Ishikawa (cell line): Measurements from ENCODE around the gene SMYD4.

ENCODE experiments used
- CEBPB ChIP-seq: IDR thresholded peaks from 2 replicates; pipeline ENCODE4 v1.6.1; 2012
- EP300 ChIP-seq: IDR thresholded peaks from 2 replicates; pipeline ENCODE4 v1.6.1; 2012; ENCODE audit warnings: borderline replicate concordance
- RAD21 ChIP-seq: IDR thresholded peaks from 2 replicates; pipeline ENCODE4 v1.6.1; 2012; ENCODE audit warnings: low read depth
- TEAD4 ChIP-seq: IDR thresholded peaks from 2 replicates; pipeline ENCODE4 v1.6.1; 2012
- YY1 ChIP-seq: IDR thresholded peaks from 2 replicates; pipeline ENCODE4 v1.6.1; 2012; ENCODE audit warnings: low read depth
- TF ChIP-seq, protein P1 (sequence below): IDR thresholded peaks from 2 replicates; pipeline ENCODE4 v1.6.1; 2012; ENCODE audit warnings: low read depth, mild to moderate bottlenecking
- TF ChIP-seq, protein P2 (sequence below): IDR thresholded peaks from 2 replicates; pipeline ENCODE4 v1.6.1; 2012

DNA sequence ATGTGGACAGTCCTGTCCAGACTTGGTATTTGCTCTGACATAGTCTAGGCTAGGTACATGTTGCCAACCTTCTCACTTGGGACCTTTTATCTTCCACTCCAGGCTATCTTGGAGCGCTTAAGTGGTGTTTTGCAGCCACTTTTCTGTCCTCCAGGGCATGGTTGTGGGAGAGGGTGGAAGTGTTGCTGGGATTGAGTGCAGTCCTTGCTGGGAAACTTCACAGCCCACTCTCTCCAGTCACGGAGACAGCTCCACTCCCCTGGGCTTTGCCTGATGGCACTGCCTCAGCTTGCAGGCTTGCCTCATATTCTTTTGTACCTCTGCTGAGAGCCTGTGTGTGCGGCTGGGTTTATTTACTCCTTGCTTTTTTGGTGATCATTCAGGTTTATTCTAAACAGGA lies 17.5 kb upstream of the SMYD4 start:
- TF ChIP-seq, protein P1, sequence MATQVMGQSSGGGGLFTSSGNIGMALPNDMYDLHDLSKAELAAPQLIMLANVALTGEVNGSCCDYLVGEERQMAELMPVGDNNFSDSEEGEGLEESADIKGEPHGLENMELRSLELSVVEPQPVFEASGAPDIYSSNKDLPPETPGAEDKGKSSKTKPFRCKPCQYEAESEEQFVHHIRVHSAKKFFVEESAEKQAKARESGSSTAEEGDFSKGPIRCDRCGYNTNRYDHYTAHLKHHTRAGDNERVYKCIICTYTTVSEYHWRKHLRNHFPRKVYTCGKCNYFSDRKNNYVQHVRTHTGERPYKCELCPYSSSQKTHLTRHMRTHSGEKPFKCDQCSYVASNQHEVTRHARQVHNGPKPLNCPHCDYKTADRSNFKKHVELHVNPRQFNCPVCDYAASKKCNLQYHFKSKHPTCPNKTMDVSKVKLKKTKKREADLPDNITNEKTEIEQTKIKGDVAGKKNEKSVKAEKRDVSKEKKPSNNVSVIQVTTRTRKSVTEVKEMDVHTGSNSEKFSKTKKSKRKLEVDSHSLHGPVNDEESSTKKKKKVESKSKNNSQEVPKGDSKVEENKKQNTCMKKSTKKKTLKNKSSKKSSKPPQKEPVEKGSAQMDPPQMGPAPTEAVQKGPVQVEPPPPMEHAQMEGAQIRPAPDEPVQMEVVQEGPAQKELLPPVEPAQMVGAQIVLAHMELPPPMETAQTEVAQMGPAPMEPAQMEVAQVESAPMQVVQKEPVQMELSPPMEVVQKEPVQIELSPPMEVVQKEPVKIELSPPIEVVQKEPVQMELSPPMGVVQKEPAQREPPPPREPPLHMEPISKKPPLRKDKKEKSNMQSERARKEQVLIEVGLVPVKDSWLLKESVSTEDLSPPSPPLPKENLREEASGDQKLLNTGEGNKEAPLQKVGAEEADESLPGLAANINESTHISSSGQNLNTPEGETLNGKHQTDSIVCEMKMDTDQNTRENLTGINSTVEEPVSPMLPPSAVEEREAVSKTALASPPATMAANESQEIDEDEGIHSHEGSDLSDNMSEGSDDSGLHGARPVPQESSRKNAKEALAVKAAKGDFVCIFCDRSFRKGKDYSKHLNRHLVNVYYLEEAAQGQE: no peak
- TF ChIP-seq YY1 (no peak), CEBPB (no peak), RAD21 (no peak), EP300 (no peak), TEAD4 (no peak)
- TF ChIP-seq, protein P2, sequence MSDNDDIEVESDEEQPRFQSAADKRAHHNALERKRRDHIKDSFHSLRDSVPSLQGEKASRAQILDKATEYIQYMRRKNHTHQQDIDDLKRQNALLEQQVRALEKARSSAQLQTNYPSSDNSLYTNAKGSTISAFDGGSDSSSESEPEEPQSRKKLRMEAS: no peak
